K562 (cell line): ENCODE data around the gene PTH2. TPM values are rescaled to one million over a fixed set of nuclear protein-coding genes. Genes with fewer than 3 reads are reported as not detected.

ENCODE experiments used
- ARID1B ChIP-seq: fragments of 450-650 bp; IDR thresholded peaks from 2 replicates; pipeline ENCODE4 v1.6.1; 2016; ENCODE audit warnings: antibody characterized with exemption, mild to moderate bottlenecking, inconsistent platforms
- ARNT ChIP-seq, 2 experiments: fragments of 450-650 bp; IDR thresholded peaks; 2 replicates each; pipeline ENCODE4 v1.6.1; 2016; ENCODE audit warnings: mild to moderate bottlenecking in 1 of 2
- ETS2 ChIP-seq: IDR thresholded peaks from 2 replicates; pipeline ENCODE4 v1.6.1; 2016; ENCODE audit warnings: borderline replicate concordance, missing genetic modification characterization, mild to moderate bottlenecking, moderate library complexity, missing compliant biosample characterization; ENCODE audit not compliant: poor library complexity, severe bottlenecking
- MEF2D ChIP-seq: conservative IDR thresholded peaks from 2 replicates; pipeline ENCODE4 v1.6.1; 2016; ENCODE audit warnings: low read depth, missing genetic modification characterization, missing compliant biosample characterization
- MTA1 ChIP-seq: fragments of 450-650 bp; IDR thresholded peaks from 2 replicates; pipeline ENCODE4 v1.6.1; 2017; ENCODE audit warnings: borderline replicate concordance
- SMARCC2 ChIP-seq: fragments of 450-650 bp; IDR thresholded peaks from 2 replicates; pipeline ENCODE4 v1.6.1; 2017; ENCODE audit warnings: antibody characterized with exemption, moderate library complexity, mild to moderate bottlenecking, low read depth
- XRCC4 ChIP-seq: IDR thresholded peaks from one replicate; pipeline ENCODE4 v1.6.1; 2011; ENCODE audit not compliant: insufficient read depth, insufficient read length; ENCODE audit errors: extremely low read depth
- ZNF134 ChIP-seq: fragments of 250-450 bp; sonication (Bioruptor Pico); conservative IDR thresholded peaks from 2 replicates; pipeline ENCODE4 v1.4.0; 2020
- ZNF146 ChIP-seq: IDR thresholded peaks from one replicate; pipeline ENCODE4 v1.6.1; 2018; ENCODE audit warnings: missing compliant biosample characterization; ENCODE audit not compliant: unreplicated experiment
- ZNF445 ChIP-seq: fragments of 250-450 bp; sonication (Bioruptor Pico); IDR thresholded peaks from 2 replicates; pipeline ENCODE4 v1.4.0; 2020; ENCODE audit warnings: low read depth, mild to moderate bottlenecking, moderate library complexity
- polyA plus RNA-seq, 8 experiments: library from polyadenylated mRNA; depleted of rRNA in 4 of 8; stranded (reverse) in 5 of 8; unstranded in 3 of 8; fragments of >200 nt; fragmentation: Nextera tagmentation in 2 of 8; fragmentation: Illumina TruSeq in 1 of 8; extraction: Ambion mirVana in 2 of 8; extraction: Trizol in 1 of 8; gene quantifications; 2 replicates each; pipeline versions ENCODE4 v1.2.1 to v1.2.3, GENCODE V29; 2011 to 2014; ENCODE audit warnings: inconsistent platforms in 1 of 8, missing spikeins in 1 of 8
- total RNA-seq, 7 experiments: library from RNA; depleted of rRNA in 6 of 7; stranded (reverse); fragments of >200 nt in 6 of 7; fragmentation: Illumina TruSeq in 2 of 7; extraction: Trizol in 2 of 7; gene quantifications; 2 replicates each; pipeline versions ENCODE4 v1.2.1 to v1.2.3, GENCODE V29; 2011 to 2021; ENCODE audit warnings: low replicate concordance in 1 of 7
- TF ChIP-seq, protein P1 (sequence below): fragments of 450-650 bp; IDR thresholded peaks from 2 replicates; pipeline ENCODE4 v1.6.1; 2016; ENCODE audit warnings: antibody characterized with exemption
- TF ChIP-seq, protein P2 (sequence below): fragments of 450-650 bp; IDR thresholded peaks from 2 replicates; pipeline ENCODE4 v1.6.1; 2018; ENCODE audit not compliant: partially characterized antibody
- TF ChIP-seq, protein P3 (sequence below): fragments of 450-650 bp; formaldehyde crosslinking; IDR thresholded peaks from 2 replicates; pipeline ENCODE4 v1.4.0; 2022; ENCODE audit warnings: missing genetic modification characterization
- TF ChIP-seq, protein P4 (sequence below): fragments of 450-650 bp; formaldehyde crosslinking; IDR thresholded peaks from 2 replicates; pipeline ENCODE4 v1.4.0; 2022; ENCODE audit warnings: missing genetic modification characterization
- TF ChIP-seq, protein P5 (sequence below): fragments of 450-650 bp; IDR thresholded peaks from one replicate; pipeline ENCODE4 v1.6.1; 2018; ENCODE audit warnings: mild to moderate bottlenecking, moderate library complexity; ENCODE audit not compliant: partially characterized antibody
- TF ChIP-seq, protein P6 (sequence below): fragments of 450-650 bp; IDR thresholded peaks from 2 replicates; pipeline ENCODE4 v1.6.1; 2016; ENCODE audit warnings: low read depth, mild to moderate bottlenecking, moderate library complexity

Gene PTH2
- total and polyA plus RNA-seq, 9 of the 15 experiments (the other 6 are each of a cell fraction or from before 2014, with no cell fraction given), result 1.3 TPM; not detected in 8

DNA sequence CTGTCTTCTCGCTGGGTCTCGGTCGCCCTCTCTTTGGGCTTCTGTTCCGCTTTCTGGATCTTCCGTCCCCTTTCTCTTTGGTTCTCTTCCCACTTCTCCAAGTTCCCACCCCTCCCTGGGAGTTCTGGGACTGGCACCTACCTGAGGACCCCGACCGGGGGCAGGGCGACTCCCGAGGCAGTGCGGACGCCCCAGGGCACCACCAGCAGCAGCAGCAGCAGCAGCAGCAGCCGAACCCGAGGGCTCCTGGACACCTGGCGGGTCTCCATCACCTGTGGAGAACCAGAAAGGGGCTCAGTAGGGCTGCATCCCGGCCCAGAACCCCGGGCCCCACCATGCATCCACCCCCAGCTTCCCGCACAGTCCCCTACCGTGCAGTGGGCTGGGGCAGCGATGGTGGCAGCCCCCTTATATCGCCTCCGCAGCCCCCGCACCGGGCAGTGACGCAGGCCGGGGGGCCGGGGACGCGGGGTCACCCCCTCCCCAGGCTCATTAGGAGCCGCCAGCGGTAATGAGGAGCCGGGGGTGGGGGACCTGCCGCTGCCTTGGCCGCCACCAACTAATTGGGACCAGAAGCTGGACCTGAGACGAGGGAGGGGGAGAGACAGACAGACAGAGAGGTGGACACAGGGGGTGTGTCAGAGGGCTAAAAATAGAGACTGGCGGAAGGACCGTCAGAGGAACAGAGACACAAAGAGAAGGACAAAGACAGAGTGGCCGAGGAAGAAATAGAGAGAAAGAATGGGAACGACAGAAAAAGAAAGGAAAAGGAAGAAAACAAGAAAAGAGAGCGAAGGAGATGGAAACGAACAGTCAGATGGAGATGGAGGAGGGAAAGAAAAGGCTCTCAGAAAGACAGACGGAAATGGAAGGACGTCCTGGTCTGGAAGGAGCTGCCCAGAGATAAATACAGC is at the start of gene PTH2 (continued):
- TF ChIP-seq, protein P1, sequence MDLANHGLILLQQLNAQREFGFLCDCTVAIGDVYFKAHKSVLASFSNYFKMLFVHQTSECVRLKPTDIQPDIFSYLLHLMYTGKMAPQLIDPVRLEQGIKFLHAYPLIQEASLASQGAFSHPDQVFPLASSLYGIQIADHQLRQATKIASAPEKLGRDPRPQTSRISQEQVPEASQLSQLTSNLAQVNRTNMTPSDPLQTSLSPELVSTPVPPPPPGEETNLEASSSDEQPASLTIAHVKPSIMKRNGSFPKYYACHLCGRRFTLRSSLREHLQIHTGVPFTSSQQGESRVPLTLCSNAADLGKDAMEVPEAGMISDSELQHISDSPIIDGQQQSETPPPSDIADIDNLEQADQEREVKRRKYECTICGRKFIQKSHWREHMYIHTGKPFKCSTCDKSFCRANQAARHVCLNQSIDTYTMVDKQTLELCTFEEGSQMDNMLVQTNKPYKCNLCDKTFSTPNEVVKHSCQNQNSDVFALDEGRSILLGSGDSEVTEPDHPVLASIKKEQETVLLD, result peak; percentile 41; the same call in 1 of the 2 replicates
- TF ChIP-seq SMARCC2 (no peak), MTA1 (peak; percentile 57; the same call in 1 of the 2 replicates), ETS2 (no peak), ZNF134 (CRISPR knock-in tag) (no peak), ZNF445 (CRISPR knock-in tag) (no peak), ARID1B (peak; percentile 38), MEF2D (tag) (peak; percentile 95), XRCC4 (no peak), ARNT (IDR thresholded peaks at IDR 0.05) (peak in 1 of 2 experiments; percentile 48; a peak in 1 of 4 replicates), ZNF146 (no peak)
- TF ChIP-seq, protein P2, sequence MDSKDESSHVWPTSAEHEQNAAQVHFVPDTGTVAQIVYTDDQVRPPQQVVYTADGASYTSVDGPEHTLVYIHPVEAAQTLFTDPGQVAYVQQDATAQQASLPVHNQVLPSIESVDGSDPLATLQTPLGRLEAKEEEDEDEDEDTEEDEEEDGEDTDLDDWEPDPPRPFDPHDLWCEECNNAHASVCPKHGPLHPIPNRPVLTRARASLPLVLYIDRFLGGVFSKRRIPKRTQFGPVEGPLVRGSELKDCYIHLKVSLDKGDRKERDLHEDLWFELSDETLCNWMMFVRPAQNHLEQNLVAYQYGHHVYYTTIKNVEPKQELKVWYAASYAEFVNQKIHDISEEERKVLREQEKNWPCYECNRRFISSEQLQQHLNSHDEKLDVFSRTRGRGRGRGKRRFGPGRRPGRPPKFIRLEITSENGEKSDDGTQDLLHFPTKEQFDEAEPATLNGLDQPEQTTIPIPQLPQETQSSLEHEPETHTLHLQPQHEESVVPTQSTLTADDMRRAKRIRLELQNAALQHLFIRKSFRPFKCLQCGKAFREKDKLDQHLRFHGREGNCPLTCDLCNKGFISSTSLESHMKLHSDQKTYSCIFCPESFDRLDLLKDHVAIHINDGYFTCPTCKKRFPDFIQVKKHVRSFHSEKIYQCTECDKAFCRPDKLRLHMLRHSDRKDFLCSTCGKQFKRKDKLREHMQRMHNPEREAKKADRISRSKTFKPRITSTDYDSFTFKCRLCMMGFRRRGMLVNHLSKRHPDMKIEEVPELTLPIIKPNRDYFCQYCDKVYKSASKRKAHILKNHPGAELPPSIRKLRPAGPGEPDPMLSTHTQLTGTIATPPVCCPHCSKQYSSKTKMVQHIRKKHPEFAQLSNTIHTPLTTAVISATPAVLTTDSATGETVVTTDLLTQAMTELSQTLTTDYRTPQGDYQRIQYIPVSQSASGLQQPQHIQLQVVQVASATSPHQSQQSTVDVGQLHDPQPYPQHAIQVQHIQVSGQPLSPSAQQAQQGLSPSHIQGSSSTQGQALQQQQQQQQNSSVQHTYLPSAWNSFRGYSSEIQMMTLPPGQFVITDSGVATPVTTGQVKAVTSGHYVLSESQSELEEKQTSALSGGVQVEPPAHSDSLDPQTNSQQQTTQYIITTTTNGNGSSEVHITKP, result peak; percentile 14
- TF ChIP-seq, protein P3, sequence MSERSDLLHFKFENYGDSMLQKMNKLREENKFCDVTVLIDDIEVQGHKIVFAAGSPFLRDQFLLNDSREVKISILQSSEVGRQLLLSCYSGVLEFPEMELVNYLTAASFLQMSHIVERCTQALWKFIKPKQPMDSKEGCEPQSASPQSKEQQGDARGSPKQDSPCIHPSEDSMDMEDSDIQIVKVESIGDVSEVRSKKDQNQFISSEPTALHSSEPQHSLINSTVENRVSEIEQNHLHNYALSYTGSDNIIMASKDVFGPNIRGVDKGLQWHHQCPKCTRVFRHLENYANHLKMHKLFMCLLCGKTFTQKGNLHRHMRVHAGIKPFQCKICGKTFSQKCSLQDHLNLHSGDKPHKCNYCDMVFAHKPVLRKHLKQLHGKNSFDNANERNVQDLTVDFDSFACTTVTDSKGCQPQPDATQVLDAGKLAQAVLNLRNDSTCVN, result peak; percentile 74; the same call in 1 of the 2 replicates
- TF ChIP-seq, protein P4, sequence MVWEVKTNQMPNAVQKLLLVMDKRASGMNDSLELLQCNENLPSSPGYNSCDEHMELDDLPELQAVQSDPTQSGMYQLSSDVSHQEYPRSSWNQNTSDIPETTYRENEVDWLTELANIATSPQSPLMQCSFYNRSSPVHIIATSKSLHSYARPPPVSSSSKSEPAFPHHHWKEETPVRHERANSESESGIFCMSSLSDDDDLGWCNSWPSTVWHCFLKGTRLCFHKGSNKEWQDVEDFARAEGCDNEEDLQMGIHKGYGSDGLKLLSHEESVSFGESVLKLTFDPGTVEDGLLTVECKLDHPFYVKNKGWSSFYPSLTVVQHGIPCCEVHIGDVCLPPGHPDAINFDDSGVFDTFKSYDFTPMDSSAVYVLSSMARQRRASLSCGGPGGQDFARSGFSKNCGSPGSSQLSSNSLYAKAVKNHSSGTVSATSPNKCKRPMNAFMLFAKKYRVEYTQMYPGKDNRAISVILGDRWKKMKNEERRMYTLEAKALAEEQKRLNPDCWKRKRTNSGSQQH (CRISPR knock-in tag), result peak; percentile 76
- TF ChIP-seq, protein P5, sequence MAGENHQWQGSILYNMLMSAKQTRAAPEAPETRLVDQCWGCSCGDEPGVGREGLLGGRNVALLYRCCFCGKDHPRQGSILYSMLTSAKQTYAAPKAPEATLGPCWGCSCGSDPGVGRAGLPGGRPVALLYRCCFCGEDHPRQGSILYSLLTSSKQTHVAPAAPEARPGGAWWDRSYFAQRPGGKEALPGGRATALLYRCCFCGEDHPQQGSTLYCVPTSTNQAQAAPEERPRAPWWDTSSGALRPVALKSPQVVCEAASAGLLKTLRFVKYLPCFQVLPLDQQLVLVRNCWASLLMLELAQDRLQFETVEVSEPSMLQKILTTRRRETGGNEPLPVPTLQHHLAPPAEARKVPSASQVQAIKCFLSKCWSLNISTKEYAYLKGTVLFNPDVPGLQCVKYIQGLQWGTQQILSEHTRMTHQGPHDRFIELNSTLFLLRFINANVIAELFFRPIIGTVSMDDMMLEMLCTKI, result no peak
- TF ChIP-seq, protein P6, sequence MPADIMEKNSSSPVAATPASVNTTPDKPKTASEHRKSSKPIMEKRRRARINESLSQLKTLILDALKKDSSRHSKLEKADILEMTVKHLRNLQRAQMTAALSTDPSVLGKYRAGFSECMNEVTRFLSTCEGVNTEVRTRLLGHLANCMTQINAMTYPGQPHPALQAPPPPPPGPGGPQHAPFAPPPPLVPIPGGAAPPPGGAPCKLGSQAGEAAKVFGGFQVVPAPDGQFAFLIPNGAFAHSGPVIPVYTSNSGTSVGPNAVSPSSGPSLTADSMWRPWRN, result 0 out of 2 replicates have a peak, but pooled peaks have one; percentile 17
